GM20431 (cell line): Measurements from ENCODE around the gene HOXB5.

Experiments used
- in situ Hi-C: fragments of 300-500 bp; cut with MseI, MboI; formaldehyde crosslinking; loops from one replicate; pipeline ENCODE4 v1.15.0; 2020; ENCODE audit warnings: low sequenced_read_pairs; ENCODE audit not compliant: unreplicated experiment

HOXB5 gene

DNA sequence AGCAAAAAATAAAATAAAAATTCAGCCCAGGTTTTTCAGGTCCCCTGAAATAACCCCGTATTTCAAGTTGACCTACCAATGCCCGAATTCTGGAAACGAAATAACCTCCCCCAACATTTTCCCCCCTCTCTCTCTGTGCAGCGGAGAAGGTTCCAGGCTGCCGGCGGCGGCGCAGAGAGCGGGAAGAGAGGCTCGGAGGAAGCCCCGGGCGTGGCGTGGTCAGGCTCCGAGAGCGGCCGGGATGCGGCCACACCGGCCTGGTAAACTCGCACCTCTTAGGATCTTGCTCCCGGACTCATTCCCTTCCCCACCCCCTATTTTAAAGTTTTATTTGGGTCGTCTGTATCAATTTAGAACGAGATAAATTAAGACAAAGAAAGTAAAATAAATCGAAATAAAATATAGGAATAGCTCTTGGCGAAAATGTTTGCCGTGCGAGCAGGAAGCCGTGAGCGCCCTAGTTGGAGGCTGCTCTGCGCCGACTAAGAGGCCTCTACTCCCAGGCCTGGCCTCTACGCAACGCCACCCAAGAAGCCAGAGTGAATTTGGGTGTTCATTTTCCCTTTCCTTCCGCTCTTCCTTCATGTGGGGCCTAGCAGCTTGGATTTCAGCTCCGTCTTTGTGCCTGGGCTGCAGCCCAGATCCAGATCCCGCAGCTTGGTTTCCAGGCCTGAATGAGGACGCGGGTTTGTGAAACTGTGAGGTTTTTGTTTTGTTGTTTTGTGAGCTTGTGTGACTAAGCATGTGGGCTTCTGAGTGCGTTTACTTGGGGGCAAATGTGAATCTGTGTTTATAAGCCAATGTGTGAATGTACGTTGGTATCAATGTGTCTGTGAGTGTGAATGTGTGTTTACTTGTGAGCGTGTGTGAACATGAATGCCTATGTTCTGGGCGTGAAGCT lies 12.7 kb upstream of the HOXB5 start:
- in situ Hi-C loops: no loop called here

DNA sequence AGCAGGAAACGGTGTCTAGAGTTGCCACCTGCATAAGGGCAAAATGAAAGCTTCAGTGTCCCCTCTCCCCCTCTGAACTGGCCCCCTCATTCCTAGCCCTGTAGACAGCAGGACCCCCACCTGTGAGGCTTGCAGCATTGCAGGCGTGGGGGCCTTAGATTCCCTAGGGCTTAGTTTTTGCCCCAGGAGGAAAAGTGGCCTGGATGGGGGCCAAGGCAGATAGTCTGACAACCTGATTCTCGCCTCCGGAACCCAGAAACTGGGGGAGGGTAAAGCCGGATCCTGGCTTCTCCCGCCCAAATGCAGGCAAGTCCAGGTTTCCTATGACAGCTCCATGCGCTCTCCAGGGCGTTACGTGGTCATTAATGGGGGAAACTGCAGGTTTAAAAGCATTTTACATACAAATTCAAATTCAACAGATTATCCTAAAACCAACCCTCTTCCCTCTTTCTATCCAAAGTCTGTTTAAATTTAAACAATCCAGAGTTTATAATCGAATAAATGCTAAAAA lies 11.9 kb upstream of the HOXB5 start:
- in situ Hi-C loops: no loop called here

DNA sequence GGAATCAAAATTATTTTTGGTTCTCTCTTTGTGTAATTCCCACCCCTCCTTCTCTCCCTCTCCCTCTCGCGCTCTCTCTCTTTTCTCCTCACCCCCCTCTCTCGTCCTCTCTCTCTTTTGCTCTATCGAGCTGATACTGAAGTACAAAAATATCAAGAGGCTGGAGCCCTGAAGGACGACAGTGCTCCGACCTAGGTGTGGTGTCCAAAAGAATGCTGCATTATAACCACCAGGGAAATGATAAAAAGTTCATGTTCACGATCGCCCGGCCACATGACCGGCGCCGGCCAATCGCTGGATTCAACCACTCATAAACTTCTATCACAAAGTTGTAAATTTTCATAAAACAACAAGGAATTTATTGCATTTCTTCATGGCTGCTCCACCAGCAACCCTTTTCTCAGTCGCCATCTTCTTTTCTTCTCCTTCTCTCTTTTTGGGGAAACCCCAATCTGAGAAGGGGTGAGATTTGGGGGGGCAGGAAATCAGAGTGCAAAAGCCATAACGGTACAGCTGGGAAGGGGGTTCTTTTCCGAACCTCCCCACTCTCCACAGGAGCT lies 11.3 kb upstream of the HOXB5 start, which contains the start of gene HOXB6:
TSS of gene HOXB6 (minus strand) at position 217 of the 560 bp plus-strand sequence. CDS start 6,836 bp downstream, outside the sequence.
- in situ Hi-C loops: no loop called here

DNA sequence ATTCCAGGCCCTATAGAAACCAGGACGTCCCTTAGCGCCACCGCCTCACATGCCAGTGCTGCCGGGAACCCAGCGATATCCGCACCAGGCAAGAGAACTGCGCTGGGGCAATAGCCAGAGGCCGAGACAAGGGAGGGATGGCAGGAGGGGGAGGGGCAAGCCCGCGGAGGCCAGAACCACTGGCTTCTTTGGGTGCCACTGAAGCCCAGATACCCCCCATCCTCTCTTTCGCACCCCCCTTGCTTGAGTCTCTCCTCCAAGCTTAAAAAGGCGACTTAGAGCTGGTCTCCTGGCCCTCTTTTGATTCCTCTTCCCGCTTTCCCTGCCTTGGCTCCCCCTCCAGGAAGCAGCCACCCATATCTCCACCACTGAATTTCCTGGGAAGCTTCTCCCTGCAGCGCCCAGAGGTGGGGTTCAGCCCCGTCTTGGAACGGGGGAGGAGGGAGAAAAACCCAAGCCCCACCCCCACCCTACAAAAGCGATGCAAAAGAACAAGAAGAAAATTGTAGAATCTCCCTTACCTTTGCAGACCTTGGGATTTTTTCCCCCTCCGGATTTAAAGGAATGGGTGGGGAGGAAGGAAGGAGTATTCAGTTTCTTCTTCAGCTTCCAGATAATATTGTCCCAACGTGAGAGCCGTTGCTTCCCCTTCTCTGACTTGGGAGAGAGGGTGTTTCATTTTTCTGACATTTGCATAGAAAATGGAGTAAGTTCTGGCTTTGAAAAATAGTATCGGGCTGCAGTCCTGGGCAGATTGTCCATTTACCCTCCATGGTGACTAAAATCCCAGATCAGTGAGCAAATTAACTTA lies 10.6 kb upstream of the HOXB5 start:
- in situ Hi-C loops: no loop called here

DNA sequence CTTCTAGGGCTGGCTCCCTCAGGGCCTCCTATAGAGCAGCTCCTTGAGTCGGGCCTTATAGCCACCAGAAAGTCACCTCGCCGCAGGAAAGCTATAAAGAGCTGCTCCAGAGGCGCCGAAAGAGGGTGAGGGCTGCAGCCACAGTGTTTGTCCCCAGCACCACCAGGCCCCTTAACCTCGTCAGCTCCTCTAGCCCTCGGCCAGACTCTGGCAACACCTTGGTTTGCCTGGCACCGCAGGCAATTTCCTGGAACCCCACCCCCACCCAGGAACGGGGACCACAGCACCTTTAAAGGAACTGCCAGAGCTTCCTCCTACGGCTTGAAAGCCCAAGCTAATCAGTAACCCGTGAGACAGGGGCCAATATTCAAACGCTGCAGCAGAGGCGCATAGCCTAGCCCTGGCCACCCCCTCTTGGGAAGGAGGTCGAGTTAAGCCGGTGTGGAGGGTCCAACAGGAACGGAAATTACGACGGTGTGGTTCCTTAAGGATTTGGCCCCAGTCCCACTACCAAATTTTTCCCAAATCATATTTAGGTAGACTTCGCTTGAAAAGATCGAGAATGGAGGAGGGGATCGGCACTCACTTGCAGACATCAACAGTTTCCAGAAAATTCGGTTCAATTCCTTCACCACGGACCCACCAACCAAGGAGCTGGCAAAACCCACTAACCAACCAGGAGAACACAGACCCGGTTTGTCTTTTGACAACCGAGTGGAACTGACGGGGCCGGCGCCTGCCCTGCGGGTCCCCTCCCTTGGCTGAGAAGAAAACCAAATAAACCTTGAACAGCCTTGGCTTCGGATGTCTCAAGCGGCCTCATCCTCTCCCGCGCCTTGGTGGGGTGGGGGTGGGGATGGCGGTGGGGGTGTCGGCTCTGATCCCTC lies 8.2 kb upstream of the HOXB5 start:
- in situ Hi-C loops: no loop called here

DNA sequence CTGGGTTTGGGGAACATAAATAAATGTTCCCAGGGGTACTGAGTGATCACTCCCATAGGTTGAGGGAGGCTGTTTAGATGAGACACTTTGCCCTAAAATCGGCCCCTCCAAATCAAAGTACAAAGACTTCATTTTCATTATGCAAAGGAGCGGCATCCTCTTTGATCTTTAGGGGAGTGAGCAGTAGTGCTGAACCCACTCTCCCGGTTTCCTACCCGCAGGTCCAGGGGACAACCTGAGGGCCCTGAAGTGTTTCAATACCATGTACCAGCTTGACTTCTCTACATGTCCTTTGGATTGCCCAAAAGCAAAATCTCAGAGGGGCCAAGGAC lies 7.6 kb upstream of the HOXB5 start:
- in situ Hi-C loops: no loop called here

DNA sequence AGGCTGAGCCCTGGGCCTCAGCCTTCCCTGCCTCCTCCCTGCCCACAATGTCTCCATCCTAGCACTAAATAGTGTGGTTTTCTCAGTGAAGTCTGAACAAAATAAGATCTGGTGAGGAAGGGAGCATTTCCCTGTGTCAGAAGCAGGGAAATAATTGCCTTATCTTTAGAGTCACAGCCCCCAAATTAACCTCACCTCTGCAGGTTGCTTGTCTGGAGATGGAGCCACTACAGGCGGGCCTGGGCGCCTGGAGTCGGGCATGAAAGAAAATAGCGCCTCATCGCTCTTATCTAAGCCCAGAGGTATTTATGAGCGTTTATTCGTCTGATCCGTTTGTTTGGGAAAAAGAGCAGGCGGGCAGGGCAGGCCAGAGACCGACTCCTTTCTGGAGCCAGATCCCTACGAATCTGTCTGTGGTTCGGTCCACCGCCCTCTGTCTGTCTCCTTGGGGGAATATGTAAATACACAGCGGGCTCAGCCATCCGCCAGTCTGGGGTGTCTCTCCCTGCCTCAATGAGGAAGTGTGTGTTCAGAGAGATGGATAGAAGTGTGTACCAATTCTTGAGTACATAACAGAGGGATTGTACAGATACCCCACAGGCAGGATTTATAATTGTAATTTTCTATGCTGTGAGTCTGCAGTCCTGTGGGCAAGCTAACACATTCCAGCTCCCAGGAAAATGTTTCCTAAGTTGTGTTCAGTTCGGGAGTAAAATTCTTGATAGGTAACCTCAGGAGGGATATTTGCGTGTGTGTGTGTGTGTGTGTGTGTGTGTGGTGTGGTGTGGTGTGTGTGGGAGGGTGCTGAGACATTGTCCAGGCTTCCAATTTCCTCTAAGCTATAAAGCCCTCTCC lies 6.9 kb upstream of the HOXB5 start:
- in situ Hi-C loops: no loop called here

DNA sequence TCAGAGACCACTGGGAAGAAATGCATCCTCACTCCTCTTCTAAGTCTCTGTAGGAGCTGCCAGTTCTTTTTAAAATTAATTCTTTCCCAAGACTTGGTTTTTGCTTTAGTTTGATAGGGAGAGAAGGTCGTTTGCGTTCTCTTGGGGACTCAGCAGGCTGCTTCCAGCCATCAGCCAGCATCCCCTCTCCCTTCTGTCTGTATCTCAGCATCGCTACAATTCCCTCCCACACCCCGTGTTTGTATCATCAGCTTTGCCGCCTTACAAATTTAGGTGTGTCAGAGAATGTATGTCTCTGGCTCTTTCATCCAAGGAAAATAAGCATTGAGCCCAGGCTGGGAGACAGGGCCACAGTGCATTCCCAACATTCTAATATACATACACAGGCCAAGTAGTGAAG lies 5.8 kb upstream of the HOXB5 start:
- in situ Hi-C loops: no loop called here

DNA sequence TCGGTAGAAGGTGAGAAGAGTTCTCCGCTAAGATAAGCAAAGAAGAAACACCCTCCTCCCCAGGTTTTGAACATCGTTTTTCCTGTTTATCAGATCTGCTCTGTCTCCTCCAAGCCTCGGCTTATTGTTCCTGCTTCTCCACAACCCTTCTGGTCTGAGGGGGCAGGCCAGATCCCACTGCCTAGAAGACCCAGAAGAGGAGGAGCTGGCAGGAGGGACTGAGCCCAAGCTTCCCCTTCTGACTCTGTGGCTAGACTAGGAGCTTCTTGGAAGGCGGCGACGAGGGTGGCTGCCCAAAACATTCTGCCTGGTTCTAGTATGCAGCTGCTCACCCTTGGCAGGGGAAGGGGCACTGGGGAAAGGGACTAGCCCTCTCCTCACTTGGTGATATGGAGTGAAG lies 5.2 kb upstream of the HOXB5 start:
- in situ Hi-C loops: no loop called here

DNA sequence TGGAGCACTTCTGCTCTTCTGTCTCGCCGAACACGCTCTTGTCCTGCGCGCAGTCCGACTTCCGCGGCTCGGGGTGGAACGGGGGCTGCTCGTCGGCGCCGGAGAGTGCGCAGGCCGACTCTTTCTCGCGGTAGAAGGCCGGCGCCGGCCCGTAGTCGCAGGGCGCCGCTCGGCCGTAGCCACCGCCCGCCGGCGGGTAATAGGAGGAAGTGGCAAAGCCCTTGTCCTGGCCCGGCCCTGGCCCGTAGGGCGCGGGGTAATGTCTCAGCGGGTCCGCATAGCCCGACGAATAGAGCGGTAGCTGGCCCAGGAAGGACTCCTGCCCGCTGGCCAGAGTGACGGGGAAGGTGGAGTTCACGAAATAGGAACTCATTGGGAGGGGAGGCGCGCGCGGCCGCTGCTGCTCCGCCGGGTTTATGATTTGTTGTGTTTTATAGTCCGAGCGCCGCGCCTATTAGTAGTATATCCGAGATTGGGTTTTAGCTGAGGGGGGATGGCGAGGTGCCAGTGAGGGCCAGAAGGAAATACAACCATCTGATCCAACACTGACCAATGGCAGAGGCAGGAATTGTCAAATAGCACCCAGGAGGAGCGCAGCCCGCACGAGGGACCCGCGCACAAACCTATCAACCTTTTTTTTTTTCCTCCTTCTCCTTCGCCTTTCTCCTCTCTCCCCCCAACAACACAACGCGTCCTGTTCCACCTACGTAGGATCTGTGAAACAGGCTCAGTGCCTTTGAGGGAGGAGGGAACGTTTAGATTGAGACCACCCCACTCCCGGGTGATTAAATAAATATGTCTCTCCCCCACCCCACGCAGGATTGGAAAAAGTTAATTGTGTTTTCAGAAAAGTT lies 4.4 kb upstream of the HOXB5 start:
- in situ Hi-C loops: no loop called here

DNA sequence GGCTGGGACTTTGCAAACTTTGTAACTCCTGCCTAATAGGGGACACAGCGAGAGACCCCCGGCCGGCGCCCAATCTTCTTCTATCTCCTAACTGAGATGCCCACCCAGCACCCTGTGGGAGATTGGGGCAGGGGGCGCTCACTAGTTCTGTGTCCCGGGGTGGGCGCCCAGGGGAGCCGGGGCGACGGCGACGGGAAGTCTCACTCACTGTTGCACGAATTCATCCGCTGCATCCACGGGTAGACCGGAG lies 3.9 kb upstream of the HOXB5 start:
- in situ Hi-C loops: no loop called here

DNA sequence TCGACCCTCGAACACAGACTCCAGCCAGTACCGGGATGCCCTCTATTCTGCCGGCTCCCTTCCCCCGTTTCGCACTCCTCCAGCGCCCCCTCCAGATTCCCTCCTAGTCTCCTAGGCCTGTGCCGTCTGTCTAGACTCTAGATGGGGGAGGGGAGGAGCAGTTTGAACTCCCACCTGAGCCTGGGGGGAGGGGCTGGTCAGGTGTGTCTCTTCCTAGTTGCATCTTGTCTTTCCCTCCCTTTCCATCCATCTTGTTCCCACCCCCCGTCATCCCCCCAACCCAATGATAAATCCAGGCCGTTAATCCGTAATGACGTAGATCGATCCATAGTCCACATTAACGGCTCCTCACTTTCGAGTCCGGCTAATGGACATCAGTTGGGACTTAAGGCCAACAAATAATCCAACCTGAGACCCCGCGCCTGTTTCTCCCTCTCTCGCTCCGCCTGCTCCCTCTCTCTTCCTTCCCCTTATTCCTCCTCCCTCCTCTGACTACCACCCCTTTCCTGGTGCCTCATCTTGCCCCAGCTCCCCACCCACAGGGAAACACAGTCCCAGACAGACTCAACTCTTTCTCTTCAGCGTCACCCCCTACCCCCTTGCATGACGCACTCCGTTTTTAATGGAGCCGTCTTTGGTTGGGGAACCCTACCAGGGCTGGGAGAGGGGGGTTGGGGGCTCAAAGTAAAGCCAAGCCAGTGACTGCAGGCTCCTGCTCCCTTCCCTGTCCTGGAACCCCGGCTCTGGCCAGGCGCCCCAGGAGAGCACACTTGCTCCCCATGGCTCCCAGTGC lies 3.4 kb upstream of the HOXB5 start:
- in situ Hi-C loops: no loop called here

DNA sequence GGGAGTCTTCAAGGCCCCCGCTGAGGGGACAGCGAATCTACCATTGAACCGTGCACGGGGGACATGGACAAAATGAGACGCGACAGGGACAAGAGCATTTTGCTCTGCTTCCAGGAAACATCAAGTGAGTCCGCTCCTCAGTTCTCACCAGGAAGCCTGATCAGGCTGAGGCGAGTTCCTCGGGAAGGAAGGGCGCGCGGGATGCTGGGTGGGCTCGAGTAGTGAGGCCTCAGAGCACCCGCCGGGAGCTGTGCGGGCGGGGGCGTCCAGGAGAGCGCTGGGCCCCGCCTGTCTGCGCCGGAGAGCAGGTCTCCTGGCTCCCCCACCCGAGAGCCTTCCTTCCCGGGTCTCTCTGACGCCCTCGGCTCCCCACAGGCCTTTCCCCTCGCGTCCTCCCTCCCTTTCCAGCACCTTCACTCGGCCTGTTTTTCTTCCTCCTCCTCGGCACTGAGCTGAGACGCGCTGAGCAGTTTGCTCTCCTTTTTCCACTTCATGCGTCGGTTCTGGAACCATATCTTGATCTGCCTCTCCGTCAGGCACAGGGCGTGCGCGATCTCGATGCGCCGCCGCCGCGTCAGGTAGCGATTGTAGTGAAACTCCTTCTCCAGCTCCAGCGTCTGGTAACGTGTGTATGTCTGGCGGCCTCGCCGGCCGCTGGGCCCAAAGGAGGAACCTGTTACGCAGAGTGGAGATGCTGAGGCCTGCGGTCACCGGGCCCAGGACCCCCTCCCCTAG lies 2.6 kb upstream of the HOXB5 start:
- in situ Hi-C loops: no loop called here

DNA sequence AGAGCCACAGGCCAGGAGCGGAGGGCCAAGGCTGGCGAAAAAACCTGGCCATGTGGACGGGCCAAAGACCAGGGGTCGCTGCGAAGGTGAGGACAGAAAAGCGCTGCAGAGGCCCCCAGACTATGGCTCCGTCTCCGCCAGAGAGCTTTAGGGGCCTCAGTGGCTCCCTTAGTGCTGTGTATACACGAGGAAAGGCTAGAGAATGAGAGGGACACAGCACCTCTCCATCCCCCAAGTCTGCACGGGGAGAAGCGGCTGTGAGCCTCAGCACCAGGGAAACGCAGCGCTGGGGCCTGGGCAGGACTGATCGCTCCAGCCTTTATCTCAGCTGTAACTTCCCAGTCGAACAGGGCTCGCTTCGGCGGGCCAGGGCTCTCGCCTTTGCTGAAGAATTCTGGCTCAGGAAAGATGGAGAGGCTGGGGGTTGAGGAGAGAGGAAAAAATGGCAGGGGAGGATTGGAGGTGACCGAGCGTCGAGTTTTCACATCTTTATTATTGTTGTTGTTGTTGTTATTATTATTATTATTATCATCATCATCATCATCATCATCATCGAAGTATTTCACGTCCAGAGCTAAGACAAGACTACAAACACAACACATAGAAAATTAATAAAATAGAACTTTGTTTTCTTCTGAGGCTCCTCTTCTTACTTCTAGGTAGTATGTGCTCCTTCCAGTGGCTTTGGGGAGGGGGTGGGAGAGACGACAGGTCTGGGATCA lies 1.9 kb upstream of the HOXB5 start:
- in situ Hi-C loops: no loop called here

DNA sequence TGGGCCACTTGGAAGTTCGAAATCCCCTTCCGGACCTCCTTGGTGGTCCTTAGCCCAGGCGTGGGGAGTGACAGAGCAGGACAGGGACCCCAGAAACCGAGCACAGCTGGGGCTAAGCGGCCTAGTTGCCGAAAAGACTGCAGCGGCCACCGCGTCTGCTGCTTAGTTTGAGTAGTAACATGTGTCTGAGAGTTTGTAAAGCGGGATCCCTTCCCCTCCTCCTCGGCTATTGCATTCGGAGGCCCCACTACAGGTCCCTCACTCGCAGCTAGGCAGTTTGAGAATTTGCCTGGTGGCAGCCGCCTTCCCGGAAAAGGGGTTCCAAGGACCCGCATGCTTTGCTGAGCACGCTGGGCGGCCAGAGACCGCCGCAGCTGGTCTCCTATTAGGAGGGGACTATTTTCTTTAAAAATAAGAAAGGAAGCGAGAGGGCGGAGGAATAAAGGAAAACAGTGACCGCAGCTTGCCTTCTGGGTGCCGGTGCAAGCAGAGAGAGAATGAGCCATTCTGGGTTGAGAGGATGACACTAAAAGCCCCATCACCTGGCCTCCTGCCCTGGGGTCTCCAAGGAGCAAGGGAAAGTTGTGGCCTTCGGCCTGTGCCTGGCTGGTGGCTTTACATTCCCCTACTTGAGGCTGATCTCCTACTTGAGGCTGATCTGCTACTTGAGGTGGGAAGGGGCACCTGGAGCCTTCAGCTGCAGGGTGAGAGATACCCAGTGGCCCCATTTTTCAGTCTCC lies 1.1 kb upstream of the HOXB5 start:
- in situ Hi-C loops: no loop called here
